ENCODE data around the gene DSG4.
"Not testable (repeated sequence)": the region's sequence is repeated elsewhere in the genome, so short reads cannot be mapped to it uniquely, and the experiment has no call there.

GRCh38 chr18:31353336-31353735, 23.2 kb upstream of the DSG4 start:
- TF ChIP-seq CTCF (conservative IDR thresholded peaks at IDR 0.05; ENCODE audit: low read depth, low read length); EZH2 (IDR thresholded peaks at IDR 0.05; ENCODE audit: borderline replicate concordance, low read depth, low read length, poor library complexity, severe bottlenecking): not testable (repeated sequence)

Measured in A673 (cell line).